ENCODE data around the gene TGFBR3L.

The TGFBR3L gene

GRCh38 chr19:7942981-7943443, 28.4 kb downstream of the TGFBR3L start:
- peak overlapping the region; percentile 95 for H3K27ac ChIP-seq
- TF ChIP-seq CTCF (conservative IDR thresholded peaks at IDR 0.05) (no peak), ZFX (IDR thresholded peaks at IDR 0.05) (no peak)

- TF ChIP-seq CTCF (conservative IDR thresholded peaks at IDR 0.05) (no peak), ZFX (IDR thresholded peaks at IDR 0.05) (peak; percentile 54; the same call in 1 of the 2 replicates)
- H3K27ac ChIP-seq = peak within 1 kb of the TSS; percentile 95
Measured at GRCh38 chr19:7943444-7944176, 29.0 kb downstream of the TGFBR3L start, which contains the start of gene TIMM44. Gene TIMM44 (minus strand): TSS chr19:7943666. CDS start chr19:7943651, 15 bp downstream.

- TF ChIP-seq CTCF (conservative IDR thresholded peaks at IDR 0.05) (peak; percentile 94), ZFX (IDR thresholded peaks at IDR 0.05) (no peak)
- H3K27ac ChIP-seq = peak overlapping the region; percentile 95
Measured at GRCh38 chr19:7944177-7944761, 29.6 kb downstream of the TGFBR3L start.

- TF ChIP-seq ZFX (IDR thresholded peaks at IDR 0.05) = no peak
- TF ChIP-seq CTCF (conservative IDR thresholded peaks at IDR 0.05) = no peak
- no peak overlapping the region for H3K27ac ChIP-seq
Measured at GRCh38 chr19:7947939-7948338, 33.3 kb downstream of the TGFBR3L start.

- H3K27ac ChIP-seq = no peak overlapping the region
- TF ChIP-seq CTCF (conservative IDR thresholded peaks at IDR 0.05) = no peak
- no peak for TF ChIP-seq ZFX (IDR thresholded peaks at IDR 0.05)
Measured at GRCh38 chr19:7953060-7953459, 38.4 kb downstream of the TGFBR3L start.

GRCh38 chr19:7953576-7953975, 38.9 kb downstream of the TGFBR3L start:
- no peak overlapping the region for H3K27ac ChIP-seq
- TF ChIP-seq ZFX (IDR thresholded peaks at IDR 0.05) = no peak
- TF ChIP-seq CTCF (conservative IDR thresholded peaks at IDR 0.05) = no peak

- TF ChIP-seq ZFX (IDR thresholded peaks at IDR 0.05) (no peak), CTCF (conservative IDR thresholded peaks at IDR 0.05) (no peak)
- H3K27ac ChIP-seq = no peak overlapping the region
Measured at GRCh38 chr19:7955696-7956095, 41.1 kb downstream of the TGFBR3L start.

Data from C4-2B (cell line).